HL-60 (cell line): ENCODE results near the gene LRFN4.

Source experiments
- DNase-seq, 2 experiments: peaks; one replicate each; pipeline ENCODE4 v3.0.0-alpha.2; 2010 to 2020; ENCODE audit warnings: low read depth in 1 of 2, low spot score in 1 of 2
- H3K27ac ChIP-seq: fragments of 250-450 bp; sonication (Bioruptor Pico); replicated peaks from 2 replicates; pipeline ENCODE4 v1.5.1; 2020; ENCODE audit warnings: mild to moderate bottlenecking, moderate library complexity
- H3K27me3 ChIP-seq: fragments of 250-450 bp; sonication (Bioruptor Pico); 2 replicates; pipeline ENCODE4 v1.5.1; 2021; ENCODE audit warnings: mild to moderate bottlenecking, moderate library complexity; ENCODE audit not compliant: insufficient read depth, poor library complexity, severe bottlenecking
- H3K4me3 ChIP-seq: replicated peaks from 2 replicates; pipeline ENCODE4 v1.5.1; 2011; ENCODE audit warnings: mild to moderate bottlenecking, control low read depth, low read length; ENCODE audit not compliant: insufficient read depth
- GABPA ChIP-seq: IDR thresholded peaks from 2 replicates; pipeline ENCODE4 v1.6.1; 2012; ENCODE audit warnings: low read depth
- POLR2AphosphoS5 ChIP-seq: IDR thresholded peaks from 2 replicates; pipeline ENCODE4 v1.6.1; 2012; ENCODE audit warnings: low read depth
- SPI1 ChIP-seq: IDR thresholded peaks from 2 replicates; pipeline ENCODE4 v1.6.1; 2012; ENCODE audit warnings: low read depth, mild to moderate bottlenecking, borderline replicate concordance
- TF ChIP-seq, protein P1 (sequence below): IDR thresholded peaks from 2 replicates; pipeline ENCODE4 v1.6.1; 2012; ENCODE audit warnings: low read depth; ENCODE audit not compliant: insufficient replicate concordance
- TF ChIP-seq, protein P2 (sequence below): IDR thresholded peaks from one replicate; pipeline ENCODE4 v1.5.1; 2011; ENCODE audit warnings: low read length, control low read depth, inconsistent platforms; ENCODE audit not compliant: insufficient read depth

The LRFN4 gene

DNA sequence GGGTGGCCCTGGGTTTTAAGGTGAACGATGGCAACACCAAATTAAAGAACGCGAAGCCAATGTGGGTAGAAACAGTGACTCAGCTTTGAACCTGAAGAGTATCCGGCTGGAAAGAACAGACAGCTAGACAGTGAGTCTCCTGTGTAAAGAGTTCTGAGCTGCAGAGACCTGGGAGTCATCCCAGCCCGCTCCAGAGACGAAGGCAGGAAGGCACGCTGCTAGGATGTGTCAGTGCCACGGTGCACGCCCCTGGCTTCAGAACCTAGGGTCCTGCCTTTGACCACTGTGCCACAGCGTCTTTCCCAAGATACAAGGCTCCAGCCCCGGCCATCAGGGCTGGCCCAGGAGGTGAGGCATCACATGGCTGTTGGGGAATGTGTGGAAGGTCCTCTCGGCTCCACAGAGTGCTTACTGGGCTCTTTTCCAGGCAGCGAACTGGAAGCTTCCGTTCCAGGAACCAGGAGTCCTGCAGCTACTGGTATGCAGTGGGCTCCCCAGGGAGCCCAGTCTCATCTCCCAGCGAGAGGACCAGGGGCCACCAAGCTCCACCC is 29.9 kb downstream of the LRFN4 start:
- H3K4me3 ChIP-seq: no peak overlapping the region
- H3K27me3 ChIP-seq: no peaks in the 10 kb centered on the region
- DNase-seq: no peak
- no peak overlapping the region for H3K27ac ChIP-seq
- no peak for TF ChIP-seq GABPA
- TF ChIP-seq, protein P1, sequence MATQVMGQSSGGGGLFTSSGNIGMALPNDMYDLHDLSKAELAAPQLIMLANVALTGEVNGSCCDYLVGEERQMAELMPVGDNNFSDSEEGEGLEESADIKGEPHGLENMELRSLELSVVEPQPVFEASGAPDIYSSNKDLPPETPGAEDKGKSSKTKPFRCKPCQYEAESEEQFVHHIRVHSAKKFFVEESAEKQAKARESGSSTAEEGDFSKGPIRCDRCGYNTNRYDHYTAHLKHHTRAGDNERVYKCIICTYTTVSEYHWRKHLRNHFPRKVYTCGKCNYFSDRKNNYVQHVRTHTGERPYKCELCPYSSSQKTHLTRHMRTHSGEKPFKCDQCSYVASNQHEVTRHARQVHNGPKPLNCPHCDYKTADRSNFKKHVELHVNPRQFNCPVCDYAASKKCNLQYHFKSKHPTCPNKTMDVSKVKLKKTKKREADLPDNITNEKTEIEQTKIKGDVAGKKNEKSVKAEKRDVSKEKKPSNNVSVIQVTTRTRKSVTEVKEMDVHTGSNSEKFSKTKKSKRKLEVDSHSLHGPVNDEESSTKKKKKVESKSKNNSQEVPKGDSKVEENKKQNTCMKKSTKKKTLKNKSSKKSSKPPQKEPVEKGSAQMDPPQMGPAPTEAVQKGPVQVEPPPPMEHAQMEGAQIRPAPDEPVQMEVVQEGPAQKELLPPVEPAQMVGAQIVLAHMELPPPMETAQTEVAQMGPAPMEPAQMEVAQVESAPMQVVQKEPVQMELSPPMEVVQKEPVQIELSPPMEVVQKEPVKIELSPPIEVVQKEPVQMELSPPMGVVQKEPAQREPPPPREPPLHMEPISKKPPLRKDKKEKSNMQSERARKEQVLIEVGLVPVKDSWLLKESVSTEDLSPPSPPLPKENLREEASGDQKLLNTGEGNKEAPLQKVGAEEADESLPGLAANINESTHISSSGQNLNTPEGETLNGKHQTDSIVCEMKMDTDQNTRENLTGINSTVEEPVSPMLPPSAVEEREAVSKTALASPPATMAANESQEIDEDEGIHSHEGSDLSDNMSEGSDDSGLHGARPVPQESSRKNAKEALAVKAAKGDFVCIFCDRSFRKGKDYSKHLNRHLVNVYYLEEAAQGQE: no peak
- TF ChIP-seq POLR2AphosphoS5: no peak

DNA sequence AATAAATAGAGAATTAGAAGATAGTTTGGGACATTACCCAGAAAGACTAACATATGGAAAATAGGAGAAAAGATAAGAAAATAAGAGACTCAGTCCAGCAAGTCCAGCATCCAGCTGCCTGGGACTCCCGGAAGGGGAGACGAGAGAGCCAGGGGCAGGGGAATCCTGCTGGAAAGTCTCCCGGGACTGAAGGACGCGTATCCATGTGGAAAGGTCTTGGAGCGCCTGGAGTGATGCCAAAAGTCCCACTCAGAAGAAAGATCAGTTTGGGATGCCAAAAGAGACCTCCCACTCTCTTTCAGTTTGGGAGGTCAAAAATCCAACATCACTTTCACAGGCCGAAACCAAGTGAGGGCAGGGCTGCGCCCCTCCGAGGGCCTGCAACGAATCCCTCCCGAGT is 30.7 kb downstream of the LRFN4 start:
- Histone ChIP-seq H3K27ac (no peak overlapping the region), H3K27me3 (no peaks in the 10 kb centered on the region), H3K4me3 (no peak overlapping the region)
- DNase-seq: no peak
- TF ChIP-seq, protein P1: no peak
- no peak for TF ChIP-seq GABPA
- TF ChIP-seq POLR2AphosphoS5: no peak
- TF ChIP-seq, protein P2, sequence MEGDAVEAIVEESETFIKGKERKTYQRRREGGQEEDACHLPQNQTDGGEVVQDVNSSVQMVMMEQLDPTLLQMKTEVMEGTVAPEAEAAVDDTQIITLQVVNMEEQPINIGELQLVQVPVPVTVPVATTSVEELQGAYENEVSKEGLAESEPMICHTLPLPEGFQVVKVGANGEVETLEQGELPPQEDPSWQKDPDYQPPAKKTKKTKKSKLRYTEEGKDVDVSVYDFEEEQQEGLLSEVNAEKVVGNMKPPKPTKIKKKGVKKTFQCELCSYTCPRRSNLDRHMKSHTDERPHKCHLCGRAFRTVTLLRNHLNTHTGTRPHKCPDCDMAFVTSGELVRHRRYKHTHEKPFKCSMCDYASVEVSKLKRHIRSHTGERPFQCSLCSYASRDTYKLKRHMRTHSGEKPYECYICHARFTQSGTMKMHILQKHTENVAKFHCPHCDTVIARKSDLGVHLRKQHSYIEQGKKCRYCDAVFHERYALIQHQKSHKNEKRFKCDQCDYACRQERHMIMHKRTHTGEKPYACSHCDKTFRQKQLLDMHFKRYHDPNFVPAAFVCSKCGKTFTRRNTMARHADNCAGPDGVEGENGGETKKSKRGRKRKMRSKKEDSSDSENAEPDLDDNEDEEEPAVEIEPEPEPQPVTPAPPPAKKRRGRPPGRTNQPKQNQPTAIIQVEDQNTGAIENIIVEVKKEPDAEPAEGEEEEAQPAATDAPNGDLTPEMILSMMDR: no peak
- TF ChIP-seq SPI1: no peak

DNA sequence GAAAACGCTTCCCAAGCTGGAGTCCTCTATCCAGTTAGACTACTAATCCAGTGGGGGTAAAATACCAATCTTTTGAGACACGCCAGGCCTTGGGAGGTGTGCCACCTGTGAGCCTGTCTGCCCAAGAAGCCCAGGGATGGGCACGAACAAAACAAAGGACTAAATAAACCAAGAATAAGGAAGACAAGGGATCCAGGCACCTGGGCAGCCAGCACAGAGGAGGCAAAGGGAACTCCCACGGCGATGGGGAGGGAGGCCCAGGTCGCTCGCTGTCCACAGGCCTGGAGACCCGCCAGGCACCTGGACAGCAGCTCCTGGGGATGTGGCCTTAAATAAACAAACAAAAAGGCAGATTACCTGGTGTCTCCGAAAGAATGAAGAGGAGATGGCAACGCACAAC is 31.4 kb downstream of the LRFN4 start:
- Histone ChIP-seq H3K4me3 (no peak overlapping the region), H3K27ac (no peak overlapping the region), H3K27me3 (no peaks in the 10 kb centered on the region)
- TF ChIP-seq, protein P2: no peak
- TF ChIP-seq POLR2AphosphoS5: no peak
- no peak for TF ChIP-seq SPI1
- no peak for TF ChIP-seq GABPA
- TF ChIP-seq, protein P1: no peak
- no peak for DNase-seq
